Measurements from ENCODE around the gene MAGEC2.

MAGEC2 gene

GRCh38 chrX:142204522-142205433, at the start of gene MAGEC2:
Gene MAGEC2 (minus strand): TSS chrX:142205290. CDS start chrX:142203987, 1,303 bp downstream.
- DNase-seq (ENCODE audit: low read depth in 2 of 2) = no peak

GRCh38 chrX:142251680-142252079, 46.6 kb upstream of the MAGEC2 start:
- DNase-seq (ENCODE audit: low read depth in 2 of 2) = no peak

- DNase-seq (ENCODE audit: low read depth in 2 of 2) = no peak
These were observed 46.1 kb upstream of the MAGEC2 start for GRCh38 chrX:142251202-142251601.

GRCh38 chrX:142250502-142250901, 45.4 kb upstream of the MAGEC2 start:
- DNase-seq (ENCODE audit: low read depth in 2 of 2) = no peak

GRCh38 chrX:142249721-142250120, 44.6 kb upstream of the MAGEC2 start:
- no peak for DNase-seq (ENCODE audit: low read depth in 2 of 2)

GRCh38 chrX:142244568-142244967, 39.5 kb upstream of the MAGEC2 start:
- DNase-seq (ENCODE audit: low read depth in 2 of 2) = no peak

- DNase-seq (ENCODE audit: low read depth in 2 of 2) = no peak
These were observed 33.4 kb upstream of the MAGEC2 start for GRCh38 chrX:142238536-142238935.

- DNase-seq (ENCODE audit: low read depth in 2 of 2) = no peak
These were observed 28.3 kb upstream of the MAGEC2 start for GRCh38 chrX:142233400-142233799.

- no peak for DNase-seq (ENCODE audit: low read depth in 2 of 2)
These were observed 9.0 kb upstream of the MAGEC2 start for GRCh38 chrX:142214081-142214480.

GRCh38 chrX:142201113-142201512, 4.0 kb downstream of the MAGEC2 start:
- no peak for DNase-seq (ENCODE audit: low read depth in 2 of 2)

GRCh38 chrX:142186103-142186502, 19.0 kb downstream of the MAGEC2 start:
- no peak for DNase-seq (ENCODE audit: low read depth in 2 of 2)

GRCh38 chrX:142184756-142185602, 20.1 kb downstream of the MAGEC2 start:
- DNase-seq (ENCODE audit: low read depth in 2 of 2) = no peak

- DNase-seq (ENCODE audit: low read depth in 2 of 2) = no peak
These were observed 48.5 kb downstream of the MAGEC2 start for GRCh38 chrX:142156567-142156966.

Data from activated CD8-positive, alpha-beta memory T cell treated with anti-CD3 and anti-CD28 coated beads for 4 hours (primary cell).